SK-N-SH (cell line): ENCODE data around the gene ARHGDIB. TPM values are rescaled to one million over a fixed set of nuclear protein-coding genes. Genes with fewer than 3 reads are reported as not detected.

Source experiments
- CTCF ChIA-PET: fragments of 300-600, 350-600 bp; formaldehyde crosslinking; extraction: SDS; loops from one replicate; lab custom pipeline; 2021; lab: Yijun Ruan, JAX
- POLR2A ChIA-PET: fragments of 350-600 bp; sonication (Branson Sonifier 250); formaldehyde crosslinking; extraction: SDS; loops from one replicate; lab custom pipeline; 2020; ENCODE audit warnings: antibody characterized with exemption, inconsistent platforms; lab: Yijun Ruan, JAX
- DNase-seq: peaks from one replicate; pipeline ENCODE4 v3.0.0; 2012
- H2AFZ ChIP-seq: fragments of 200-600 bp; sonication (generic); 2 replicates; pipeline ENCODE4 v1.8.1; 2016; ENCODE audit warnings: antibody characterized with exemption, mild to moderate bottlenecking, low read depth
- H3F3A ChIP-seq: fragments of 200-600 bp; sonication (generic); replicated peaks from 2 replicates; pipeline ENCODE3; 2016; ENCODE audit warnings: antibody characterized with exemption, mild to moderate bottlenecking; ENCODE audit not compliant: insufficient read depth
- H3K27ac ChIP-seq, 2 experiments: fragments of 200-500 bp in 1 of 2; fragments of 200-600 bp in 1 of 2; sonication (Bioruptor generic) in 1 of 2; sonication (generic), shearing (Covaris generic) in 1 of 2; 2 replicates each; pipeline versions ENCODE4 v1.5.1 to v1.6.1; 2014 to 2016; ENCODE audit warnings: low read depth in 2 of 2, inconsistent platforms in 1 of 2, low read length in 1 of 2, mild to moderate bottlenecking in 1 of 2, mixed read lengths in 1 of 2
- H3K27me3 ChIP-seq: fragments of 200-600 bp; sonication (generic), shearing (Covaris generic); 2 replicates; pipeline ENCODE4 v1.6.1; 2016; ENCODE audit warnings: mixed run types; ENCODE audit not compliant: insufficient read depth
- H3K36me3 ChIP-seq, 2 experiments: fragments of 200-500 bp in 1 of 2; fragments of 200-600 bp in 1 of 2; sonication (Bioruptor generic) in 1 of 2; sonication (generic) in 1 of 2; replicated peaks in 1 of 2; 2 replicates each; pipeline versions ENCODE3 to v1.5.1; 2014 to 2016; ENCODE audit warnings: low read length in 1 of 2, mild to moderate bottlenecking in 1 of 2; ENCODE audit not compliant: insufficient read depth in 2 of 2, control insufficient read depth in 1 of 2
- H3K4me1 ChIP-seq, 2 experiments: fragments of 200-500 bp in 1 of 2; fragments of 200-600 bp in 1 of 2; sonication (Bioruptor generic) in 1 of 2; sonication (generic), shearing (Covaris generic) in 1 of 2; 2 replicates each; pipeline versions ENCODE4 v1.5.1 to v1.6.1; 2014 to 2016; ENCODE audit warnings: low read depth in 1 of 2, low read length in 1 of 2, mixed run types in 1 of 2; ENCODE audit not compliant: insufficient read depth in 2 of 2, control insufficient read depth in 1 of 2
- H3K4me2 ChIP-seq: fragments of 200-600 bp; sonication (generic), shearing (Covaris generic); 2 replicates; pipeline ENCODE4 v1.6.1; 2017; ENCODE audit warnings: mixed run types
- H3K4me3 ChIP-seq, 2 experiments: fragments of 200-500 bp in 1 of 2; fragments of 200-600 bp in 1 of 2; sonication (Bioruptor generic) in 1 of 2; sonication (generic), shearing (Covaris generic) in 1 of 2; 2 replicates each; pipeline versions ENCODE4 v1.5.1 to v1.8.1; 2014 to 2016; ENCODE audit warnings: low read depth in 2 of 2, inconsistent platforms in 1 of 2, low read length in 1 of 2, mild to moderate bottlenecking in 1 of 2, mixed read lengths in 1 of 2, moderate library complexity in 1 of 2
- H3K79me2 ChIP-seq: fragments of 200-600 bp; sonication (generic); 2 replicates; pipeline ENCODE4 v1.8.1; 2017; ENCODE audit warnings: mild to moderate bottlenecking; ENCODE audit not compliant: insufficient read depth
- H3K9ac ChIP-seq: fragments of 200-600 bp; sonication (generic); 2 replicates; pipeline ENCODE4 v1.6.1; 2017; ENCODE audit warnings: mixed run types
- H3K9me2 ChIP-seq: fragments of 200-600 bp; sonication (generic); 2 replicates; pipeline ENCODE4 v1.6.1; 2017; ENCODE audit warnings: mixed run types
- H3K9me3 ChIP-seq: fragments of 200-600 bp; sonication (generic); 2 replicates; pipeline ENCODE4 v1.6.1; 2017; ENCODE audit warnings: mixed run types, mild to moderate bottlenecking, moderate library complexity
- H4K20me1 ChIP-seq: fragments of 200-600 bp; sonication (generic); 2 replicates; pipeline ENCODE4 v1.6.1; 2017; ENCODE audit warnings: mild to moderate bottlenecking, mixed run types; ENCODE audit not compliant: insufficient read depth
- CHD2 ChIP-seq: fragments of 150-350 bp; IDR thresholded peaks from 2 replicates; pipeline ENCODE4 v1.6.1; 2018; ENCODE audit warnings: low read length; ENCODE audit not compliant: partially characterized antibody
- EP300 ChIP-seq, 2 experiments: IDR thresholded peaks; 2 replicates each; pipeline versions ENCODE4 v1.4.0 to v1.6.1; 2012; ENCODE audit warnings: borderline replicate concordance in 1 of 2, low read depth in 1 of 2, low read length in 1 of 2
- FOXJ3 ChIP-seq: sonication (generic); formaldehyde crosslinking; IDR thresholded peaks from 2 replicates; pipeline ENCODE4 v1.5.1; 2020; ENCODE audit warnings: mild to moderate bottlenecking, missing genetic modification reagents
- MAX ChIP-seq: IDR thresholded peaks from 2 replicates; pipeline ENCODE4 v1.4.0; 2012; ENCODE audit warnings: low read depth
- REST ChIP-seq: IDR thresholded peaks from 2 replicates; pipeline ENCODE4 v1.6.1; 2012; ENCODE audit warnings: mild to moderate bottlenecking, low read depth, low read length, moderate library complexity
- RFX5 ChIP-seq: IDR thresholded peaks from 2 replicates; pipeline ENCODE4 v1.6.1; 2012; ENCODE audit warnings: mild to moderate bottlenecking, improper control_type of control experiment, low read length
- SIN3A ChIP-seq: IDR thresholded peaks from 2 replicates; pipeline ENCODE4 v1.6.1; 2012; ENCODE audit warnings: low read depth, mild to moderate bottlenecking, low read length, moderate library complexity, borderline replicate concordance
- TEAD4 ChIP-seq: IDR thresholded peaks from 2 replicates; pipeline ENCODE4 v1.4.0; 2012; ENCODE audit warnings: mild to moderate bottlenecking, borderline replicate concordance; ENCODE audit not compliant: insufficient read depth
- USF1 ChIP-seq: IDR thresholded peaks from 2 replicates; pipeline ENCODE4 v1.4.0; 2012; ENCODE audit warnings: low read depth, borderline replicate concordance
- USF2 ChIP-seq: fragments of 150-350 bp; IDR thresholded peaks from 2 replicates; pipeline ENCODE4 v1.6.1; 2017; ENCODE audit warnings: antibody characterized with exemption, low read length, low read depth, borderline replicate concordance
- YY1 ChIP-seq: IDR thresholded peaks from 2 replicates; pipeline ENCODE4 v1.4.0; 2012; ENCODE audit warnings: low read depth, mild to moderate bottlenecking
- ZBTB33 ChIP-seq: IDR thresholded peaks from 2 replicates; pipeline ENCODE4 v1.4.0; 2012; ENCODE audit warnings: low read depth, borderline replicate concordance
- WGBS: methylation state at CpG from one replicate; pipeline ENCODE4 v1.1.6; 2017; ENCODE audit warnings: low lambda C conversion rate; 5-methylcytosine and 5-hydroxymethylcytosine counted together
- polyA plus RNA-seq, 3 experiments: library from polyadenylated mRNA; depleted of rRNA; stranded (reverse); fragments of >200 nt; gene quantifications; 2 replicates each; pipeline ENCODE4 v1.2.3, GENCODE V29; 2012

The ARHGDIB gene
- polyA plus RNA-seq, 1 of the 3 experiments (the other 2 are of a cell fraction) = 362 TPM

GRCh38 chr12:14941369-14941768 lies 20.0 kb downstream of the ARHGDIB start (continued):
- TF ChIP-seq REST (no peak), RFX5 (no peak)

GRCh38 chr12:14938301-14938700 lies 23.1 kb downstream of the ARHGDIB start, which contains the start of gene ERP27:
ERP27 (minus strand) TSS chr12:14938537; CDS start chr12:14938508, 29 bp downstream.
- peaks cover 9 to 19% of the 10 kb centered on the region in 2 experiments for H3K36me3 ChIP-seq
- H3K27me3 ChIP-seq = no peaks in the 10 kb centered on the region
- H4K20me1 ChIP-seq = no peaks in the 10 kb centered on the region
- H3K9me3 ChIP-seq = no peaks in the 10 kb centered on the region
- TF ChIP-seq TEAD4 (no peak), FOXJ3 (no peak), RFX5 (no peak), USF1 (no peak), YY1 (no peak), USF2 (no peak), EP300 (IDR thresholded peaks at IDR 0.05; ENCODE audit: borderline replicate concordance in 1 of 2, low read depth in 1 of 2, low read length in 1 of 2) (no peak), MAX (no peak), CHD2 (no peak), ZBTB33 (no peak), SIN3A (no peak)
- no peak within 1 kb of the TSS for H3K9ac ChIP-seq
- H2AFZ ChIP-seq = no peak within 1 kb of the TSS
- H3K4me2 ChIP-seq = no peak within 1 kb of the TSS
- H3K27ac ChIP-seq = no peak within 1 kb of the TSS
- no peaks in the 10 kb centered on the region for H3K4me1 ChIP-seq
- POLR2A ChIA-PET = no interaction called here
- no peaks in the 10 kb centered on the region for H3K9me2 ChIP-seq
- CTCF ChIA-PET = interaction anchor here (1.1 to 1.2 kb wide), 2 partner anchors 10 to 57 kb away, joined by 3 to 4 read pairs; no protein-coding TSS in a partner anchor
- no peaks in the 10 kb centered on the region for H3K79me2 ChIP-seq
- no peak for DNase-seq
- H3F3A ChIP-seq = no peaks in the 10 kb centered on the region
- 50% methylated on average over 3 of the region's 3 CpGs for WGBS
- no peak within 1 kb of the TSS for H3K4me3 ChIP-seq
